ENCODE results near the gene PSRC1. TPM values are rescaled to one million over a fixed set of nuclear protein-coding genes. Genes with fewer than 3 reads are reported as not detected.
"Not testable (repeated sequence)": the region's sequence is repeated elsewhere in the genome, so short reads cannot be mapped to it uniquely, and the experiment has no call there.

PSRC1 gene
- total RNA-seq = 1 to 10 TPM; 3.1 to 6.1 TPM
- long read RNA-seq, partial matches to known transcripts = 1 of 3 reads
- long read RNA-seq, other reads (novel, unspliced or antisense) = 1 of 3 reads

- intact Hi-C loops (cut with DNase I, micrococcal nuclease) = no loop called here
- peak; percentile 99 for ATAC-seq
- DNase-seq = peak; percentile 97 to 98
These were observed at the start of gene PSRC1 for GRCh38 chr1:109282952-109283747. Gene PSRC1, minus strand, starts transcription at chr1:109283145.

- DNase-seq = no peak
- no peak for ATAC-seq
- intact Hi-C loops (cut with DNase I, micrococcal nuclease) = no loop called here
These were observed 48.2 kb upstream of the PSRC1 start for GRCh38 chr1:109331113-109331512.

GRCh38 chr1:109327285-109327684 is 44.3 kb upstream of the PSRC1 start:
- intact Hi-C loops (cut with DNase I, micrococcal nuclease) = no loop called here
- DNase-seq (no peak), ATAC-seq (no peak)

GRCh38 chr1:109322974-109323373 is 40.0 kb upstream of the PSRC1 start:
- no peak for ATAC-seq
- intact Hi-C loops (cut with DNase I, micrococcal nuclease) = no loop called here
- DNase-seq = no peak

GRCh38 chr1:109319114-109319513 is 36.2 kb upstream of the PSRC1 start:
- intact Hi-C loops (cut with DNase I, micrococcal nuclease) = no loop called here
- no peak for ATAC-seq
- no peak for DNase-seq

- intact Hi-C loops (cut with DNase I, micrococcal nuclease) = no loop called here
- DNase-seq (no peak), ATAC-seq (no peak)
These were observed 33.6 kb upstream of the PSRC1 start for GRCh38 chr1:109316506-109316905.

GRCh38 chr1:109315288-109315687 is 32.3 kb upstream of the PSRC1 start:
- DNase-seq (no peak), ATAC-seq (no peak)
- intact Hi-C loops (cut with DNase I, micrococcal nuclease) = no loop called here

GRCh38 chr1:109314795-109315194 is 31.9 kb upstream of the PSRC1 start:
- DNase-seq = no peak
- ATAC-seq = no peak
- intact Hi-C loops (cut with DNase I, micrococcal nuclease) = no loop called here

GRCh38 chr1:109312978-109313775 is 30.2 kb upstream of the PSRC1 start:
- intact Hi-C loops (cut with DNase I, micrococcal nuclease) = no loop called here
- no peak for DNase-seq
- no peak for ATAC-seq

- ATAC-seq (no peak), DNase-seq (no peak)
- intact Hi-C loops (cut with DNase I, micrococcal nuclease) = no loop called here
These were observed 29.3 kb upstream of the PSRC1 start for GRCh38 chr1:109312246-109312645.

GRCh38 chr1:109309347-109309746 is 26.4 kb upstream of the PSRC1 start:
- DNase-seq (no peak), ATAC-seq (no peak)
- intact Hi-C loops (cut with DNase I, micrococcal nuclease) = no loop called here

- intact Hi-C loops (cut with DNase I, micrococcal nuclease) = no loop called here
- DNase-seq (no peak), ATAC-seq (peak; percentile 67)
These were observed 24.5 kb upstream of the PSRC1 start for GRCh38 chr1:109307274-109308021.

- ATAC-seq (peak; percentile 27), DNase-seq (no peak)
- intact Hi-C loops (cut with DNase I, micrococcal nuclease) = no loop called here
These were observed 23.9 kb upstream of the PSRC1 start, which contains the start of gene MYBPHL for GRCh38 chr1:109306832-109307273. Gene MYBPHL, minus strand, starts transcription at chr1:109307011. Its CDS starts 20 bp downstream, at chr1:109306991.

- intact Hi-C loops (cut with DNase I, micrococcal nuclease); DNase-seq: not testable (repeated sequence)
- peak; percentile 9 for ATAC-seq
These were observed 23.0 kb upstream of the PSRC1 start for GRCh38 chr1:109305991-109306390.

- DNase-seq = no peak
- no peak for ATAC-seq
These were observed 21.4 kb upstream of the PSRC1 start for GRCh38 chr1:109304226-109304920.

GRCh38 chr1:109301874-109302273 is 18.9 kb upstream of the PSRC1 start:
- no peak for ATAC-seq
- intact Hi-C loops (cut with DNase I, micrococcal nuclease) = no loop called here
- DNase-seq = no peak

More at GRCh38 chr1:109304226-109304920, 21.4 kb upstream of the PSRC1 start:
- intact Hi-C loops (cut with DNase I, micrococcal nuclease) = no loop called here

- DNase-seq (no peak), ATAC-seq (no peak)
- intact Hi-C loops (cut with DNase I, micrococcal nuclease) = no loop called here
These were observed 17.8 kb upstream of the PSRC1 start for GRCh38 chr1:109300650-109301151.

GRCh38 chr1:109299558-109300343 is 16.8 kb upstream of the PSRC1 start:
- intact Hi-C loops (cut with DNase I, micrococcal nuclease) = no loop called here
- no peak for DNase-seq
- no peak for ATAC-seq

Measured in left colon (tissue), 2 donors.